ENCODE measurements around the gene GRM5.

- TF ChIP-seq CTCF (IDR thresholded peaks at IDR 0.05; ENCODE audit: low read length): no peak
- no peak for TF ChIP-seq EZH2 (IDR thresholded peaks at IDR 0.05; ENCODE audit: borderline replicate concordance, low read length)
Measured at GRCh38 chr11:88536616-88537265, 529.0 kb downstream of the GRM5 start.
